GM21447 (cell line): ENCODE results near the gene ARHGAP21.
A peak's percentile ranks its signal among the peaks of the same experiment; 100 is the strongest.

Source experiments
- ATAC-seq: cut with Tn5 transposase; IDR thresholded peaks from one replicate; pipeline ENCODE4 v1.9.1; 2021; ENCODE audit not compliant: unreplicated experiment

ARHGAP21 gene

DNA sequence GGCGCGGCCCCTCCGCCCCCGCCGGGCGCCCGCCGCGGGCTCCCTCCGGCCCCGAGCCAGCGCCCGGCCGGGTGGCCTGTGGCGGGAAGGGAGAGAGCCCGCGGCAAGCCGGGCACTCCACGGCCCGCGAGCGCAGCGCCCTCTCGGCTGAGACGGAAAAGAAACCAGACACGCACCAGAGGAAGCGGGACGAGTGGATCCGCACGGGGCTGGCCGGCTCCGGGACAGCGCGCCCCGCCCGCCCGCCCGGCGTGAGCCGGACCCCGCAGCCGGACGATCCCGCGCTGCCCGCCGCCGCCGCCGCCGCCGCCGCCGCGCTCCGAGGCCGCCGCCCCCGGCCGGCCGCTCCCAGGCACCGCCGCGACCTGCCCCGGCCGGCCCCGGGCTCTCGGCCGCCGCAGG is 300 bp downstream of the ARHGAP21 start:
- ATAC-seq = peak; percentile 20

DNA sequence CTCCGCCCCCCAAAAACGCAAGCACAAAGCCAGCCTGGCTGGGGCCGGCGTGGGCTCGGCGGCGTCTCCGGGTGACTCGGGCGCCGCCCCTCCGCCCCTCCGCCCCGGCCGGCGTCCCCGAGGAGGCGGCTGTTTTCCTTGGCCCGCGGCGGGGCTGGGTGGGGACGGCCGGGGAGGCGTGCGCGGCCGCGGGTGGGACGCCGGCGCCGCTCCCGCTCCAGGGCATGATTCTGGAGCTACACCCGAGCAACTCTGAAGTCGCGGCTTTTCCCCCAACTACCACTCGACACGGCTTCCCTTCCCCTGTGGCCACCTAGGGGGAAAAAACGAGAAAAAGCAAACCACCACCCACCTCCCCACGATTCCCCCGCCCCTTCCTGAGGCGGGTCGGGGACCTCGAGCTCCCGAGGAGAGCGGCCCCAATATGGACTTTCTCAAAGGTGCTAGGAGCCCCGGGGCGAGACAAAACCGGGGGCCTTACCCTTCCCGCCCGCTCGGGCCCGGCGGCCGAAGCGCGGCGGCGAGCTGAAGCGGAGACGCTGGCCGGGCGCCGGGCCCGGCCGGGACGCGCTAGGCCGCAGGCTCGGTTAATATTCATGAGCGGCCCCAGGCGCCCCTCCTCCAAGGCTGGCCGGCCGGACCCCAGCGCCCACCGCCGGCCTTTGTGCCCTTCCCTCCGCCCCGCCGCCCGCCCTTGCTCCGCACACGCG is 856 bp downstream of the ARHGAP21 start:
- peak; percentile 10 for ATAC-seq

DNA sequence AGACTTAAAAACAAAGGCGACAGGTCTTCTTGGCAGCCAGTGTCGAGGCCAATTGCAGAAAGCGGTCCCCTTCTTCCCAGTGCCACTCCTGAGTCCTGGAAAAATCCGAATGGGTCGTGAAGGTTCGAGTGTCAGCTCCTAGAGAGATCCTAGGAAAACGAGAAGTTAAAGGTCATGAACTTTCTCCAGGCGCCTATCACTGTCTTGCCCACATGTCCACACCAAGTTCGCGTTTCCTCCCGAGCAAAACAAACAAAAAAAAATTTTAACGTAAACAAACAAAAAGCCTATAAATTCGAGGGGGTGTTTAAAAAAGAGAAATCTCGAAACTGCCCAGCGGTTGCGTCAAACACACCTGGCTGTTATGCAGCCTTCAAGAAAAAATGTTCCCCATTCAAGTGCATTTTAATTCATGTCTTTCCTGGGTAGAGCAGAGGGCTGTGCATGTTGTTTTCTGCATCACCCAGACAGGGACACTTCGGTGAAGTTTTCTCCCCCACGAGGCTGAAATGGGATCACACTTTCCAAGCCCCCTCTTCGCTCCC is 1.5 kb downstream of the ARHGAP21 start:
- peak; percentile 2 for ATAC-seq

DNA sequence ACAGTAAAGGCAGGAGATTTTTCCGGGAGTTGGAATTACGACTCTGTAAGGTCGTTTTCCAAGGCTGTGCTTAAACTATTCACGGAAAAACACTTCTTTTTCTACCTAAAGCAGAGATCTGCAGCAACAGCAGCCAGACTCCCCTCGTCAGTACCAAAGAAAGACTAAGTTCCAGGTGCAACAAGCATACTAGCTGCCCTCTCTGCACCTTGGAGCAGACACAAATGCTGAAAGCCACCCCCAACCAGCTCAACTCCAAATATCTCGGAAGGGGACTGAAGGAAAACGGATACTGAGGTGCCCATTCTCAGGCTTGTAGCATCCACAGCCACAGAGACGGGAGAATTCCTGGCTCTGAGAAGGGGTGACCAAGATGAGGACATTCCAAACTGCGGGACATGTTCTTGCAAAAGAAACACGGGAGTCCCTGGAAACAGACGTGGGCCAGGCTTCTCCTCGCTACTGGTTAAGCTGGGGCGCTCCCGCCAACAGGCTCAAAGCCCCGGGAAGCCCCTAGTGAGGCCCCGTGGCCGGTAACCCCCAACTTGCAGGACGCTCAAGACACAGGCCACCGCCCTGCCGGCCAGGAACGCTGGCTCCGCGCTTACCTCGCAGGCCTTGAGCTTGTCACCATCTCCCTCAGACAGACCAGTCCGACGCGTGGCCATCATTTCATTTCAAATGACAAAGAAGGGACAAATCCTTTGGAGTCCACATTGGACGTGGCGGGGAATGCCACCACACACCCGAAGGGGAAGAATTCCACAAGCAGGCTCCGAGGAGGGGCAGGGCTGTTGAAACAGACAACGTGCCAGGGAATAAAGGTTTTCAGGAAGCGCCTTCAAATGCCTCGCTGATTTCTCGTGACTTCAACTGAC is 2.2 kb downstream of the ARHGAP21 start:
- no peak for ATAC-seq

DNA sequence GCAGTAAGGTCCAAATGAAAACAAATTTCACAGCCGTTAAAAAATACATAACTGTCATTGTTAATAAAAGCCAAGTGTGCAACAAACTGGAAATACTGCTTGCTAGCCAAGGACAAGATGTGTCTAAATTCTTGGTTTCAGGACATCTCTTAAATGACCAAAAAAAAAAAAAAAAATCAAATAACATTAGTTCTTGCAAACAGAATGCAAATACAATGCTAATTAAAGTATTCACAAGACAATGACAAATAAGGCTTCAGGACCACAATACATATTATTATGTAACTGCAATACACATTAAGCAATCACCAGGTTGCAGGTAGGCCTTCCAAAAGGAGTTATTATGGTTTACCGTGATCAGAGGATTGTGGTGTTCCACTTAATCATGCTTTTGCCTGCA is 3.6 kb downstream of the ARHGAP21 start:
- no peak for ATAC-seq

DNA sequence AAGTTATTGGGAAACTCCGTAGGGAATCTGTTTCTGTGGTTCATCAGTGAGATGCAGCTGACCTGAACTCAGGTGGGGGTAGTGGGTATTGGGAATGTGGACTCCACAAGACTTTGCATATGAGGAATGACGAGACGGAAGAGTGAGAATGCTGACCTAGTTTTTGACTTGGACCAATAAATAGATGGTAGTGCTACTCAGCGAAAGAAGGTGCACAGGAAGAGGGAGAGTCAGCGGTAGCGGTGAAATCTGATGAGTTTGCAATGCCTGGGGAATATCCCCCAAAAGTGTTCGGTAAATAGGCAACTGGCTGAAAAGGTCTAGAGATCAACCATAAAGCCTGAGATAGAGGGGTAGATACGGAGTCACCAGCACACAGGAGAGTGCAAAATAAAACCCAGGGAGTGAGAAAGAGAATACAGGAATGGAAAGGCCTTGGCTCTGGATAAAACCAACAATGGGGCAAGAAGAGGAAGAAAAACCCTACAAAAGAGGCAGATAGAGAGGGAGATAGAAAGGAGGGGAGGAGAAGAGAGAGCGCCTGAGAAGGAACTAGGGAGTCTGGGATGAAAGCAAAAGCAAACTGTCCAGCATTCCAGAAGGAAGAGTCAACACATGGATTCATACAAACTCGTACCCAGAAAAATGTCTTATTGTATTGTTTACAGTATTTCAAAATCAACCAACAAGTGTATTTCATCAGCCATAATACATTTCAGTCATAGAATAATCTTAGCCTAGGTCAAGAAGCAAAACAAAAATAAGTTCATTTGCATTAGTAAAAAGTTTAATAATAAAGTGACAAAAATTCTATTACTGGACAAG is 5.4 kb downstream of the ARHGAP21 start:
- ATAC-seq = no peak

DNA sequence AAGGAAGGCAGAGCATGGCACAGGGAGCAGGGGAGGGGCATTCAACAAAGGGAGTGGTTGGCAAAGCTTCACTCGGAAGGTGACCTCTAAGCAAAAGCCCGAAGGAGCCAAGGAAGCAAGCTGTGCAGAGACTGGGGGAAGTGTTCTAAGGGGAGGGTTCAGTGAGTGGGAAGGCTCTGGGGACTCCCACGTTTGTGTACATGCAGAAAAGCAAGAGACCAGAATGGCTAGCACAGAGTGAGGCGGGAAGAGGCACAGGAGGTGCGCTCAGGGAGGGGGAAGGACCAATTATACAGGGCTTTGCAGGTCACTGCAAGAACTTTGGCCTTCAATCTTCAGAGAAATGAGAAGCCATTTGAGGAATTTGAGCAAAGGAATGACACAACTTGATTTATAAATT is 7.4 kb downstream of the ARHGAP21 start:
- no peak for ATAC-seq

DNA sequence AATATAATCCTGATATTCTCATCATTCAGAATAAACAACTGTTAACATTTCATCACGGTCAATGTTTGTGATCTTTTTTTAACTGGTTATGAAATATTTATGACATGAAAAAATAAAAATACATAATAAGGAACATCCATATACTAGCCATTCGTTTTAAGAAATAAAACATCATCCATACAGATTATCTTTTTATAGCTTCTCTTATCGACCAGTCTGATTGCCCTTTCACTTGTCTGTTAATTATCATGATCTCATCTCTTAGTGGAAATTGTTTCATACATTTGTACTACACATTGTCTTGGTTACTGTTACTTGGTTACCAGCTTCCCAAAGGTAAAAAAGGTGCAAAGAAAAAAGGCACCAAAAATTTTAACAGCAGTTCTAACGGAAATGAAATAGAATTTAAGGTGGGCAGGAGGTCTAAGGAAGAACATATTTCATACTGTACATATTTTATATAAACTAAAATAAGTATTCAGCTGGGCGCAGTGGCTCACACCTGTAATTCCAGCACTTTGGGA is 8.4 kb downstream of the ARHGAP21 start:
- no peak for ATAC-seq

DNA sequence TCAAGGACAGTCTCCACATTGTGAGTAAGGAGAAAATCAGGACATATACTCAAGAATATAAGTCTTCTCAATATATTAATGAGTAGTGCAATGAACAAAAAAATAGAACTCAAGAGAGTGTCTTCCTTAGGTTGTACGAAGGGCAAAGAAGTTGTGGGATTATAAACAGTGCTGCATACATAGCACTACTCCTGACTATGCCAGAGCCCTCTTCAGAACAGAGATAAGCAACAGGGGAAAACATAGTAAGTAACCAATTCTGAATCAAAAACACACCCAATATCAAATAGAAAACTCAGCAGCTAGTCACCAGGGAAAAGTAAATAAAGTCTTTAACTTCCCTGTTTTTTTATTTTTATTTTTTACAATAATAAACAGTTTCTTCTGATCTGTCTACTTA is 10.6 kb downstream of the ARHGAP21 start:
- no peak for ATAC-seq

DNA sequence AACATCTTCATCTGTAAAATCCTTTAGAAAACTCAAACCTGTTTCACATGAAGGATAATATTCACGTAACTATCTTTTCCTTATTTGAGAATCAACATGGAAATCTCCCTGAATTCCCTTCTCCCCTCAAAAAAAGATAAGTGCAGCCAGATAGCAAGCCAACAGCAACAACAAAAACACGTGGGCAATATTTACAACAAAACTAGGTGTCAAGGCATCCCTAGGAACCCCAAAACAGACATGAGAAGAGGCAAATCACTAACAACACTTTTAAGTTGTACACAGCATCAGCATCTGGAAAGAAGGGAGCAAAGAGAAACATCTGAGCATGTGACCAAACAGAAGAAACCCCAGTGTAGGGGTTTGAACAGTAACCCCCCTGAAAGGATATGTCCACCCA is 12.2 kb downstream of the ARHGAP21 start:
- ATAC-seq = no peak

DNA sequence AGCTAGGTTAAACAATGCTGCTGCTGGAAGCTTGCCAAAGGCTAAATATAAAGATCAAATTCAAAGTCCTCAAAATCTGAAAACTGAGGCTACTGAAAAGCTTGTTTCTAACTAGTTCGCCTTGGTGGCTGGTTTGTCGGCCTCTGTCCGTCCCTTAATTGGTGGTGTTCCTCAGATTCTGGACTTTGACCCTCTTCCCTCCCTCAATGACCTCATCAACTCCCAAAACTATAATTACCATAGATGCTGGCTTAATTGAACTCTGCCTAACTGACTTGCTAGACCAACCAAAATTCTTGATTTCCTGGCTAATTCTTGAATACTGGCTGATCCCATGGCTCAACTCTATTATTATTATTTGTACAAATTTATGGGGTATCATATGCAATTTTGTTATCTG is 15.6 kb downstream of the ARHGAP21 start:
- no peak for ATAC-seq

DNA sequence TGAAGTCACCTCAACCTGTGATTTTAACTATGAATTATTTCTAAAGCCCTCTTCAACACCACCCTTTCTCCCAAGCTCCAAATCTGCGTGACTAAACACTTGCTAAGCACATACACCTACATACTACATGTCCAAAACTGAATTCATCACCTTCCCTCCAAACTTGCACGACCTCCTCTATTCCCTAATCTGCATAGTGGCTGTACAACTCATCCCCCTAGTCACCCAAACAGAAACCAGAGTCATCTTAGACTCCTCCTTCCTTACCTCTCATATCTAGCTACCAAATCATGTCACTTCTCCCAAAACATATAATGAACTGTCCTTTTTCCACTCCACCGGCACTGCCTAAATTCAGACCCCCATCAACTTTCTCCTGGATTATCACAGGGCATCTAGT is 16.2 kb downstream of the ARHGAP21 start:
- no peak for ATAC-seq

DNA sequence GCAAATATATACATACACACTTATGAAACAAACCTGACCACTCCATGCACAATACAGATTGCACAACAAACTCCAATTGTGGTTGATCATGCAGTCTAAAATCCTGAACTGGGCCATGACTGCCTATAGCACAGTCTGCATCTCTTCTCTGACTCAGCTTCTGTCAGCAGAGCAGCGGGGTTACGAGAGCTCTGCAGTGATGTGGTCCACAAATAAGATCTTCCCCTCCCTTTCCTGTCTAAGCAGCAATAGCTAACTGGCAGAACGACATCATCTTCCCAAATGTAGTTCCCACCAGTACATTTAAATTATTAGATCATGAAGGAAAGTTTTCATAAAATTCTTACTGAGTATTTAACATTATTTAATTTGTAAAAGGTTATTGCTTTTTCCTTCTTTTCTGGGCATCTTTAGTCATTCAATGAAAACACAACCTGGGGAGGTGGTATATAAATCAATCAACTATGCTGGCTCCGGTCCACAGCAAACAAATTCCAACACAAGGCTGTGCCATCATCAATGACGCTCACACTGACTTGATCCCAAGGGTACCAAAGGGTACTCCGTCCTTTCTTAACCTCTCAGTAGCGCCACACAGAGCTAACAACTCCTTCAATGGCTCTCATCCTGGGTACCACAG is 17.1 kb downstream of the ARHGAP21 start:
- ATAC-seq = no peak

DNA sequence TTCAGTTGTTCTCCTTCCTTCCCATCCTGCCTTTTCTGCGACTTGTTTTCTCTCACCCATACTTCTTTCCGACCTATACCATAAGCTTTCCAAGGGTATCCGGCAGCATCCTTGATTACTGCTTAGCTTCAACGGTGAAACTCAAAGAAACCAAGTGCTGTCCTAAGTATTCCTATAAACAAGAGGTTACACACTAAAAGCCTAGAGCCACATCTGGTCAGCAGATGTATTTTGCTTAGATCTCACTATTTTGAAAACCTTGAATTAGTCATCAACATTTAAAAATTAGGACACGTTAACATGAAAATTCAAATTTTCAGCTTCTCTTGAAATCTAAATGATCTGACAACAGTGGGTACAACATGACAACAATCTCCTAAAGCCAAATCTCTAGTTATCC is 20.0 kb downstream of the ARHGAP21 start:
- no peak for ATAC-seq

DNA sequence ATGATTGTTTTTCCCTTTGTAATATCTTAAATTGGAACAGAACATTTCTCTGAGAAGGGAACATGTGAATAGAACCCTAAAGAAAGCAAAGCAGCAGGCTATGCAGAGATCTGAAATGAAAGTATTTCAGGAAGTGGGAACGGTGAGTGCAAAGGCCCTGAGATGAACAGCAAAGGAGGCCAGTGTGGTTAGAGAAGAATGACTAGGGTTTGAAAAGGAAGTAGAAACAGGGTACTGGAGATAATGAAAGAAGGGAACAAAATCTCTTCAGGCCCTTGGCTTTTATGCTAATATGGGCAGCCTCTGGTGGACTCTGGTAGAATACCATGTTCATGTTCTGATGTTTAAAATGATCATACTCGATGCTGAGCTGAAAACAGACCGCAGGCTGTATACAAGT is 22.2 kb downstream of the ARHGAP21 start:
- peak; percentile 84 for ATAC-seq

DNA sequence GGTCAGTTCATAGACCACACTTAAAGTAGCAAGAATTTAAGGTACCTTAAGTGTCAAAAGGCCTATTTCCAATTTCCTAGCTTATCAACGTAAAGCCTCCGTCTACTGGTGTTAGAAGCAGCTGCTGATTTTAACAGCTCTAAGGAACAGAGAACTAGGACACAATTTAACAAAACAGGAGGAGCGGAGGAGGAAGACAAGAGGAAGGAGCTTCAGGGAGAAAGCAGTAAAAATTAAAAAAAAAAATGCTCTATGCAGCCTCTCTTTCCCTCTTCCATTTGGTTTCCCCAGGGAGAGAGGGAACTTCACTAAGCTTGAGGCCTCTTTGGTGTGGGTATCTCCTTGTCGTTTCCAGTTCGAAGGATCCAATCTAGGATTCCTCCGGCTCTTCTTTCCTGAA is 22.7 kb downstream of the ARHGAP21 start:
- no peak for ATAC-seq

DNA sequence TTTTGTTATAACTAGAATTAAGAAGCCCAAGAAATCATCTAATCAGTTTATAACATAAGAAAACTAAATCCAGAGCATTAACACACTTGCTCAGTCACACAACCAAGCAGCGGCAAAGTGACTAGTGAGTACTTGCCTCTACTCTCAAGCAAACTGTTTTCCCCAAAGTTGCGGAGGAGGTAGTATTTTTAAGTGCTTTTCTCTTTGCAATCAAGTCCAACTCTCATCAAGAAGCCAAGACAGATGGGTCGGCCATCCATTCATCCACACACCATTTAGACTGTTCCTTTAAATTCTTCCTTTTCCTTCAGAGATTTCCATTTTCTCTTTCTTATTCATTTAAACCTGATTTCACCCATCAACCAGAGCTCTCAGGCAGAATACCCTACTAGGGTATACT is 25.4 kb downstream of the ARHGAP21 start:
- ATAC-seq = no peak

DNA sequence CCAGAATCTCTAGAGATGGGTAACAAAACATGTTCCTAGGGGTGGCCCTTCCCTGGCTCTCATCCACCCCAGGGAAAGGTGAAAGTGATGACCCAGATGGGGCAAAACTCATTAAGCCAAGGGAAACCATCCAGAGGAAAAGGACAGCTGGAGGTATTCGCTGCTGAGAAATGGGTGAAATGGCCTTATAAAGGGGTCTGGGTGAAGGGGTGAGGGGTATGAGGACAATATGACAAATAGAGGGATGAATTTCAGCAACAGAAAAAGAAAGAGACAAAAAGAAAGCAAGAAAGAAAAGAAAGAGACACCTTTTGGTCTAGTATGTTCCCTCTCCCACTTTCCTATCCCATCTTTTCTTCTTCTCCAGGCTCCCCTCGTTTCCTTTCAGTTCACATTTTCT is 26.6 kb downstream of the ARHGAP21 start:
- ATAC-seq = no peak

DNA sequence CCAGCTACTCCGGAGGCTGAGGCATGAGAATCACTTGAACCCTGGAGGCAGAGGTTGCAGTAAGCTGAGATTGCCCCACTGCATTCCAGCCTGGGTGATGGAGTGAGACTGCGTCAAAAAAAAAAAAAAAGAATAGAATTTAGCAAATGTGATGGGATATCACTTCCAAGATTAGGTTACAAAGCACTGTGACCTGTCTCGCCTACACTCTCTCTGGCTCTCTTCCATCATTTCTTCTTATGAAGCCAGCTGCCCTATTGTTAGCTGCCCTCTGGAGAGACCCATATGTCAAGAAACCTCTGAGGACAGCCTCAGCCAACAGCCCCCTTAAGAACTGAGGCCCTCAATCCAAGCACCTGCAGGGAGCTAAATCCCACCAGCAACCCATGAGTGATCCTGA is 28.2 kb downstream of the ARHGAP21 start:
- no peak for ATAC-seq

DNA sequence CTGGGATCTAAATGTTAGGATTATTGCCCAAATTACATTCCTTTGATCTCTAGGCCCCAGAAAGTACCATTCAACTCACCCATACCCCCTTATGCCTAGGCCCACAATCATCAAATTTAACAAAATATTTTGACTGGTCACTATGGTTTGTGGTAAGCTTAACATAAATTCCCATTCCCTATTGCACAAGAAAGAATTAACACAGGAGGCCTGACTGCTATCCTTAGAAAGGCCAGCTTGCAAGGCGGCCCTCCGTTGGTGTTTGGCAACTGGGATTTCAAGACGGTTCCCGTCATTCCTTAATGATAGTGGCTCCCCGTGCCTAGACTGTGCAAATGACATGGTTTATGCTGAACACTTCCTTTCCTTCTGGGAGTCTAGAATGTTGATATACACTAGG is 29.6 kb downstream of the ARHGAP21 start:
- no peak for ATAC-seq
